Breast epithelium (tissue), 3 donors: ENCODE measurements around the gene APCDD1.

ENCODE experiments used
- CTCF ChIP-seq, 3 donors: fragments of 450-650 bp; IDR thresholded peaks; one replicate each; pipeline ENCODE4 v1.5.1; 2016 to 2017; ENCODE audit warnings: antibody characterized with exemption in 3 of 3, mild to moderate bottlenecking in 3 of 3, moderate library complexity in 3 of 3
- POLR2A ChIP-seq: fragments of 450-650 bp; IDR thresholded peaks from one replicate; pipeline ENCODE4 v1.6.1; 2016; ENCODE audit warnings: antibody characterized with exemption, mild to moderate bottlenecking, moderate library complexity
- POLR2AphosphoS5 ChIP-seq, 3 donors: sonication (generic); formaldehyde crosslinking; IDR thresholded peaks; one replicate each; pipeline ENCODE4 v1.6.1; 2017; ENCODE audit warnings: antibody characterized with exemption in 3 of 3

- no peak for TF ChIP-seq POLR2AphosphoS5 (IDR thresholded peaks at IDR 0.05)
- no peak for TF ChIP-seq CTCF (IDR thresholded peaks at IDR 0.05)
- no peak for TF ChIP-seq POLR2A
Measured at GRCh38 chr18:10414293-10414842, 40.1 kb upstream of the APCDD1 start.
